Measurements from ENCODE around the gene EBF4.

DNA sequence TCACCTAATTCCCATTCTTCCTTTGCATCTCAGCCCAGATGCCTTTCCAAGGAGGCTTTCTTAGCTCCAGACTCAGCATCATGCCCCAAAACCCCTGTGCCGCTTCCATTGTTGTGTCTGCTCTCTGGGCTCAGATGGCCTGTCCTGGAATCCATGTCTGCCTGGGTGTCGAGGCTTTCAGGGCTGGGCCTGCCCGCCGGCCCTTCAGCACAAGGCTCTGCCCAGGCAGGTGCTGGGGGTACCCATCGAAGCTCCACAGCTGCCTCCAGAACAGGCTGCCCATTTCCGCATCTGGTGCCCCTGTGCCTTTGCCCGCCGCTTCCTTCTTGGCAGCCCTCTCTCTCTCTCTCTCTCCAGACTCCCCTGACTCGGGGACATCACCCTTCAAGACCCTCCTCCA, 106.7 kb downstream of the EBF4 start:
- TF ChIP-seq, protein P1, sequence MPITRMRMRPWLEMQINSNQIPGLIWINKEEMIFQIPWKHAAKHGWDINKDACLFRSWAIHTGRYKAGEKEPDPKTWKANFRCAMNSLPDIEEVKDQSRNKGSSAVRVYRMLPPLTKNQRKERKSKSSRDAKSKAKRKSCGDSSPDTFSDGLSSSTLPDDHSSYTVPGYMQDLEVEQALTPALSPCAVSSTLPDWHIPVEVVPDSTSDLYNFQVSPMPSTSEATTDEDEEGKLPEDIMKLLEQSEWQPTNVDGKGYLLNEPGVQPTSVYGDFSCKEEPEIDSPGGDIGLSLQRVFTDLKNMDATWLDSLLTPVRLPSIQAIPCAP (CRISPR knock-in tag; IDR thresholded peaks at IDR 0.05) = no peak
- no peak for TF ChIP-seq USF2 (CRISPR knock-in tag; IDR thresholded peaks at IDR 0.05)
- no peak for TF ChIP-seq CTCF (IDR thresholded peaks at IDR 0.05)
- TF ChIP-seq TCF7 (CRISPR knock-in tag; IDR thresholded peaks at IDR 0.05; ENCODE audit: low read depth) = no peak
- no peak for TF ChIP-seq JUN (CRISPR knock-in tag; IDR thresholded peaks at IDR 0.05)
- no peak for TF ChIP-seq CREM (CRISPR knock-in tag; IDR thresholded peaks at IDR 0.05)
- TF ChIP-seq ETV6 (CRISPR knock-in tag; IDR thresholded peaks at IDR 0.05) = no peak
- TF ChIP-seq IRF2 (CRISPR knock-in tag; IDR thresholded peaks at IDR 0.05; ENCODE audit: borderline replicate concordance, low read depth) = no peak
- TF ChIP-seq ZNF138 (CRISPR knock-in tag; conservative IDR thresholded peaks at IDR 0.05) = no peak
- TF ChIP-seq NFE2L1 (CRISPR knock-in tag; IDR thresholded peaks at IDR 0.05) = no peak
- TF ChIP-seq TEAD4 (CRISPR knock-in tag; IDR thresholded peaks at IDR 0.05) = no peak
- TF ChIP-seq, protein P2, sequence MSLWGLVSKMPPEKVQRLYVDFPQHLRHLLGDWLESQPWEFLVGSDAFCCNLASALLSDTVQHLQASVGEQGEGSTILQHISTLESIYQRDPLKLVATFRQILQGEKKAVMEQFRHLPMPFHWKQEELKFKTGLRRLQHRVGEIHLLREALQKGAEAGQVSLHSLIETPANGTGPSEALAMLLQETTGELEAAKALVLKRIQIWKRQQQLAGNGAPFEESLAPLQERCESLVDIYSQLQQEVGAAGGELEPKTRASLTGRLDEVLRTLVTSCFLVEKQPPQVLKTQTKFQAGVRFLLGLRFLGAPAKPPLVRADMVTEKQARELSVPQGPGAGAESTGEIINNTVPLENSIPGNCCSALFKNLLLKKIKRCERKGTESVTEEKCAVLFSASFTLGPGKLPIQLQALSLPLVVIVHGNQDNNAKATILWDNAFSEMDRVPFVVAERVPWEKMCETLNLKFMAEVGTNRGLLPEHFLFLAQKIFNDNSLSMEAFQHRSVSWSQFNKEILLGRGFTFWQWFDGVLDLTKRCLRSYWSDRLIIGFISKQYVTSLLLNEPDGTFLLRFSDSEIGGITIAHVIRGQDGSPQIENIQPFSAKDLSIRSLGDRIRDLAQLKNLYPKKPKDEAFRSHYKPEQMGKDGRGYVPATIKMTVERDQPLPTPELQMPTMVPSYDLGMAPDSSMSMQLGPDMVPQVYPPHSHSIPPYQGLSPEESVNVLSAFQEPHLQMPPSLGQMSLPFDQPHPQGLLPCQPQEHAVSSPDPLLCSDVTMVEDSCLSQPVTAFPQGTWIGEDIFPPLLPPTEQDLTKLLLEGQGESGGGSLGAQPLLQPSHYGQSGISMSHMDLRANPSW (CRISPR knock-in tag; conservative IDR thresholded peaks at IDR 0.05; ENCODE audit: low read depth) = no peak
- TF ChIP-seq CREB1 (CRISPR knock-in tag; IDR thresholded peaks at IDR 0.05) = no peak
- TF ChIP-seq HMGXB4 (CRISPR knock-in tag; IDR thresholded peaks at IDR 0.05) = no peak
